Measurements from ENCODE around the gene TAF1C.

TAF1C gene

GRCh38 chr16:84144859-84145639 lies 41.8 kb downstream of the TAF1C start, which contains the start of the genes DNAAF1 and HSDL1:
TSS of gene DNAAF1 (plus strand) at chr16:84145308. CDS start at chr16:84145441, 133 bp downstream.
TSS of gene HSDL1 (minus strand) at chr16:84145177. CDS start at chr16:84131321, 13,856 bp downstream.
- H3K27ac Mint-ChIP-seq: peak within 1 kb of the TSS; percentile 84
- peak within 1 kb of the TSS; percentile 88 for H3K4me3 Mint-ChIP-seq
- H3K9me3 Mint-ChIP-seq: no peaks in the 10 kb centered on the region
- H3K27me3 Mint-ChIP-seq: peaks cover 24% of the 10 kb centered on the region
- peaks cover 9% of the 10 kb centered on the region for H3K36me3 Mint-ChIP-seq (ENCODE audit: low read depth)
- intact Hi-C loops (cut with micrococcal nuclease): loop anchor here (2.0 kb wide), 2 partner anchors 28 to 42 kb away; partner anchors contain the start of genes MBTPS1 and TAF1C
- peaks cover 6% of the 10 kb centered on the region for H3K4me1 Mint-ChIP-seq (ENCODE audit: low read depth)

- Mint-ChIP-seq H3K27ac (peak overlapping the region; percentile 84), H3K27me3 (peaks cover 22% of the 10 kb centered on the region), H3K36me3 (ENCODE audit: low read depth) (peaks cover 9% of the 10 kb centered on the region), H3K4me3 (peak overlapping the region; percentile 88), H3K4me1 (ENCODE audit: low read depth) (peaks cover 6% of the 10 kb centered on the region), H3K9me3 (no peaks in the 10 kb centered on the region)
- intact Hi-C loops (cut with micrococcal nuclease): loop anchor here (2.0 kb wide), 2 partner anchors 28 to 42 kb away; partner anchors contain the start of genes MBTPS1 and TAF1C
Observed at GRCh38 chr16:84144209-84144858, 42.5 kb downstream of the TAF1C start.

DNA sequence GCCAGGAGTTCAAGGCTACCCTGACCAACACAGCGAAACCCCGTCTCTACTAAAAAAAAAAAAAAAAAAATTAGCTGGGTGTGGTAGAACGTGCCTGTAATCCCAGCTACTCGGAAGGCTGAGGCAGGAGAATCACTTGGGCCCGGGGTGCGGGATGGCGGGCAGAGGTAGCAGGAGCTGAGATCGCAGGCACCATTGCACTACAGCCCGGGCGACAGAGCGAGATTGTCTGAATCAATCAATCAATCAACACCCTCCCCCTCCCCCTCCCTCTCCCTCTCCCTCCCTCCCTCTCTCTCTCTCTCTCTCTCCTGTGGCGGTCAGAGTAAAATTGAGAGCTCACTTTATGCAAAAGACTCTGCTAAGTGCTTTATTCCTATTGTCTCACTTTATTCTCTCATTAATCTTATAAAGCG lies 43.1 kb downstream of the TAF1C start:
- peaks cover 12% of the 10 kb centered on the region for H3K36me3 Mint-ChIP-seq (ENCODE audit: low read depth)
- H3K27ac Mint-ChIP-seq: peak overlapping the region; percentile 84
- peaks cover 21% of the 10 kb centered on the region for H3K27me3 Mint-ChIP-seq
- H3K9me3 Mint-ChIP-seq: no peaks in the 10 kb centered on the region
- intact Hi-C loops (cut with micrococcal nuclease): loop anchor here (2.0 kb wide), 2 partner anchors 27 to 43 kb away; partner anchors contain the start of genes MBTPS1 and TAF1C
- H3K4me1 Mint-ChIP-seq (ENCODE audit: low read depth): peaks cover 6% of the 10 kb centered on the region
- H3K4me3 Mint-ChIP-seq: peak overlapping the region; percentile 88

DNA sequence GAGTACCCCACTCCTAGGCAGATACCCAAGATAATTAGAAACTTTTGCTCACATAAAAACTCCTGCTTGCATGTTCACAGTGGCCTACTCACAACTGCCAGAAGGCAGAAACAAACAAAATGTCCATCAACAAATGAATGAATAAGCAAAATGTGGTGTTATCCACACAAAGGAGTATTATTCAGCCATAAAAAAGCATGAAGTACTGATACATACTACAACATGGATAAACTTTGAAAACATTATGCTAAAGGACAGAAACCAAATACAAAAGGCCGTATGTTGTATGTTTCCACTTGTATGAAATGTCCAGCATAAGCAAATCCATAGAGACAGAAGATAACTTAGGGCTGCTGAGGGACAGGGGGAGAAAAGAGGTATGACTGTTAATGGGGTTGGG lies 43.8 kb downstream of the TAF1C start:
- intact Hi-C loops (cut with micrococcal nuclease): no loop called here
- Mint-ChIP-seq H3K27ac (no peak overlapping the region), H3K4me3 (no peak overlapping the region), H3K27me3 (peaks cover 21% of the 10 kb centered on the region), H3K9me3 (no peaks in the 10 kb centered on the region), H3K4me1 (ENCODE audit: low read depth) (peaks cover 6% of the 10 kb centered on the region), H3K36me3 (ENCODE audit: low read depth) (peaks cover 15% of the 10 kb centered on the region)

DNA sequence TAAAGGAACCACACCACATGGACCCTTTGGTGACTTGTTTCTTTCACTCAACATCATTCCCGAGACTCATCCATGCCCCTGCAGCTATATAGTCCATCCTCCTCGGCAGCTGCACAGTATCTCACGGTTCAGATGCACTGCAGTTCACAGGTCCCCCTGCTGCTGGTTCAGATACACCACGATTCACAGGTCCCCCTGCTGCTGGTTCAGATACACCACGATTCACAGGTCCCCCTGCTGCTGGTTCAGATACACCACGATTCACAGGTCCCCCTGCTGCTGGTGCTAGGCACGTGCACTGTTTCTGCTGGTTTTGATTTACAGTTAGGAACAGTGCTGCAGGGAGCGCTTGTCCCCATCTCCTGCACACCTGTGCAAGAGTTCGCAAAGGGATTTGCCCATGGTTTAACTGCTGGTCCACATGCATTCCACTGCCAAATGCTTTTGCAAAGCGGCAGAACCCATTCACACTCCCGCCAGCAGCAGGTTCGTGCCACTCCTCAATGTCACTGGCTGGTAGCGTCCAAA lies 45.6 kb downstream of the TAF1C start:
- no peak overlapping the region for H3K27ac Mint-ChIP-seq
- H3K4me1 Mint-ChIP-seq (ENCODE audit: low read depth): peaks cover 6% of the 10 kb centered on the region
- peaks cover 15% of the 10 kb centered on the region for H3K36me3 Mint-ChIP-seq (ENCODE audit: low read depth)
- peaks cover 8% of the 10 kb centered on the region for H3K27me3 Mint-ChIP-seq
- intact Hi-C loops (cut with micrococcal nuclease): no loop called here
- no peaks in the 10 kb centered on the region for H3K9me3 Mint-ChIP-seq
- no peak overlapping the region for H3K4me3 Mint-ChIP-seq

GRCh38 chr16:84139628-84140258 lies 47.1 kb downstream of the TAF1C start:
- intact Hi-C loops (cut with micrococcal nuclease): no loop called here
- no peaks in the 10 kb centered on the region for H3K9me3 Mint-ChIP-seq
- H3K36me3 Mint-ChIP-seq (ENCODE audit: low read depth): peaks cover 13% of the 10 kb centered on the region
- peaks cover 6% of the 10 kb centered on the region for H3K4me1 Mint-ChIP-seq (ENCODE audit: low read depth)
- no peak overlapping the region for H3K27ac Mint-ChIP-seq
- H3K4me3 Mint-ChIP-seq: no peak overlapping the region
- peaks cover 2% of the 10 kb centered on the region for H3K27me3 Mint-ChIP-seq

DNA sequence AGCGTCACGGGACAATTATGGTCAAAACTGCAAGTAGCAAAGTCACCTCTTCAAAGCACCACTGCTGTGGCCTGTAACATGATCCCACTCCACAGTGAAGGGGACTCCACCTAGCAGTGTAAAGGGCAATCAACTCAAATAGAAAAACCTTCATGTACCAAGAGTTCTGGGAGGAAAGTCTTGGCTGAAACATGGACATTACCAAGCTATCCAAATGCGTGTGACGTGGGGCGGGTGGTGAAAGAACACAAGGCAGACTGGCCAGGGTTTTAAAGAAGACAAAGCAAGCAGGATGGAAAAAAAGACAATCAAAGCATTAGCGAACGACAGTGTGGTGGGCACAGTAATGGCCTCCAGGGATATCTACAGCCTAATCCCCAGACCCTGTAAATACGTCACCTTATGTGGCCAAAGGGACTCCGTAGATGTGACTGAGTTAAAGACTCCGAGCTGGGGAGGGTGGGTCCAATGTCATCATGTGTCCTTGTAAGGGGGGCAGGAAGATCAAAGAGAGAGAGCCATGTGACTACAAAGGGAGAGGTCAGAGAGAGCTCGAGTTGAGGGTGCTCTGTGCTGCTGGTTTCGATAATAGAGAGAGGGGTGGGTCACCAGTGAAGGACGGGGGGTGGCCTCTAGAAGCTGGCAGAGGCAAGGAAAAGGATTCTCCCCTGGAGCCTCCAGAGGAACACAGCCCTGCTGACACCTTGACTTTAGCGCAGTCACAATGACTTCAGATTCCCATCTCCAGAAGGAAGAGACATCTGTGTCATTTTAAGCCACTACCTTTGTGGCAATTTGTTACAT lies 47.8 kb downstream of the TAF1C start:
- H3K4me1 Mint-ChIP-seq (ENCODE audit: low read depth): peaks cover 2% of the 10 kb centered on the region
- intact Hi-C loops (cut with micrococcal nuclease): no loop called here
- H3K27me3 Mint-ChIP-seq: peaks cover under 1% of the 10 kb centered on the region
- no peak overlapping the region for H3K27ac Mint-ChIP-seq
- no peaks in the 10 kb centered on the region for H3K9me3 Mint-ChIP-seq
- peaks cover 6% of the 10 kb centered on the region for H3K36me3 Mint-ChIP-seq (ENCODE audit: low read depth)
- H3K4me3 Mint-ChIP-seq: no peak overlapping the region

- no peaks in the 10 kb centered on the region for H3K4me1 Mint-ChIP-seq (ENCODE audit: low read depth)
- no peaks in the 10 kb centered on the region for H3K27me3 Mint-ChIP-seq
- H3K36me3 Mint-ChIP-seq (ENCODE audit: low read depth): peaks cover 6% of the 10 kb centered on the region
- intact Hi-C loops (cut with micrococcal nuclease): no loop called here
- no peaks in the 10 kb centered on the region for H3K9me3 Mint-ChIP-seq
- no peak overlapping the region for H3K27ac Mint-ChIP-seq
- no peak overlapping the region for H3K4me3 Mint-ChIP-seq
Observed at GRCh38 chr16:84138500-84138823, 48.4 kb downstream of the TAF1C start.

DNA sequence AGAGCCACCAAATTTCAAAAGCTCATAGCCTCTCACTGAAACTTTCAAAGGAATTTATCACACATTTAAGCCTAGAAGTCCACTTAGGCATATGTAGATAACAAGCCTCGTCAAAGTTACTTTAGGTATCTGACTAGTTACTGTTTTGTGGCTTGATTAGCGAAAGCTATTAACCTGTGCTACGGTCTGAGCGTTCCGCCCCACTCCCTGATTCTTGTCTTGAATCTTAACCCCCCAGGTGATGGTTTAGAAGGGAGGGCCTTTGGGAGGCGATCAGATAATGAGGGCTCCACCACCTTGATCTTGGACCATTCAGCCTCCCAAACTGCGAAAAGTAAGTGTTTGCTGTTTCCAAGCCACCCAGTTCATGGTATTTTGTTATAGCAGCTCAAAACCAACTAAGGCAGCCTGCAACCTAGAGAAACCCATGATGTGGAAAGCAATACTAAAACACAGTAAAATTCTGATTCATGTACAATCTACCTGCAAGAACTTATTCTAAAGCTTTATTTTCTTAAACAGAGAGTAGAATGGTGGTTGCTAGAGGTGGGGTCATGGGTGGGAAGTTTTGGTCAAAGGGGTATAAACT lies 49.0 kb downstream of the TAF1C start:
- Mint-ChIP-seq H3K4me1 (ENCODE audit: low read depth) (no peaks in the 10 kb centered on the region), H3K9me3 (no peaks in the 10 kb centered on the region), H3K4me3 (no peak overlapping the region), H3K27ac (no peak overlapping the region), H3K27me3 (no peaks in the 10 kb centered on the region), H3K36me3 (ENCODE audit: low read depth) (peaks cover 6% of the 10 kb centered on the region)
- intact Hi-C loops (cut with micrococcal nuclease): no loop called here

DNA sequence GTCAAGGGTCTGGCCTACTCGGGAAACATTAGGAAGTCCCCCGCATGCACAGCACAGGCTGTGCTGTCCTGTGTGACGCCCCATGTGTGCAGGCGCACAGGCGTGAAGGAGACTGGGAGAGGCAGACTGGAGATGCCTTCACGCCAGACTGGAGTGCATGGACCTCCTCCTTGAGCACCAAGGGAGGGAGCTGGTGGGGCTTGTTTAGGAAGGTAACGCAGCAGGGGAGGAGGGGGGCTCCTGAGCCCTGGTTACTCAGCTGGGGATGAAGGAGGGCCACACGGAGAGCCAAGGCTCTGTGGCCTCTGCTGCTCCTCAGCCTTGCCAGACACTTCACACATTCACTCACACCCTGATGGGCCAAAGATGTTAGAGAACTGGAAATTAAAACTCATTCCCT lies 49.6 kb downstream of the TAF1C start:
- H3K36me3 Mint-ChIP-seq (ENCODE audit: low read depth): peaks cover 6% of the 10 kb centered on the region
- H3K27me3 Mint-ChIP-seq: no peaks in the 10 kb centered on the region
- no peak overlapping the region for H3K27ac Mint-ChIP-seq
- intact Hi-C loops (cut with micrococcal nuclease): no loop called here
- no peaks in the 10 kb centered on the region for H3K4me1 Mint-ChIP-seq (ENCODE audit: low read depth)
- no peak overlapping the region for H3K4me3 Mint-ChIP-seq
- H3K9me3 Mint-ChIP-seq: no peaks in the 10 kb centered on the region

GRCh38 chr16:84136331-84137125 lies 50.3 kb downstream of the TAF1C start:
- Mint-ChIP-seq H3K27me3 (no peaks in the 10 kb centered on the region), H3K36me3 (ENCODE audit: low read depth) (peaks cover 7% of the 10 kb centered on the region), H3K27ac (no peak overlapping the region), H3K9me3 (no peaks in the 10 kb centered on the region), H3K4me3 (no peak overlapping the region), H3K4me1 (ENCODE audit: low read depth) (no peaks in the 10 kb centered on the region)
- intact Hi-C loops (cut with micrococcal nuclease): no loop called here

GRCh38 chr16:84132527-84133285 lies 54.2 kb downstream of the TAF1C start:
- Mint-ChIP-seq H3K9me3 (no peaks in the 10 kb centered on the region), H3K4me1 (ENCODE audit: low read depth) (no peaks in the 10 kb centered on the region), H3K27ac (no peak overlapping the region), H3K27me3 (no peaks in the 10 kb centered on the region), H3K4me3 (no peak overlapping the region), H3K36me3 (ENCODE audit: low read depth) (peaks cover 40% of the 10 kb centered on the region)
- intact Hi-C loops (cut with micrococcal nuclease): no loop called here
